ENCODE data around the gene ZNF618.

The ZNF618 gene

DNA sequence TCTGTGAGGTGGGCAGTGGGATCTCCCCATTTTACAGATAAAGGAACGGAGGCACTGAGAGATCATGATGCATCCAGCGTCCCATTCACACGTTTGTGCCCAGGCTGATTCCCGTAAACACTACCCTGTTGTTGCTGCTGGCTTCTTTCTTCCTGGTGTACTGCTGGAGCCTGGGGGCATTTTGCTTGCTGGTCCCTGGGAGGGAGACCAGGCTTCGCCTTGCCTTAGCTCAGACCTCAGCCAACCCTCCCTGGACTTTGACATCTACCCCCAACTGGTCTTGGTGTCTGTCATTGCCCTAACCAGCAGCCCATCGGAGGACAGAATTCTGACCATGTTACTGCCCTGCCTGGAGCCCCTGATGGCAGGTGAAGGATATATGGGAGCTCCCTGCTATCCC, 82.4 kb downstream of the ZNF618 start:
- DNase-seq (ENCODE audit: low read depth): no peak

DNA sequence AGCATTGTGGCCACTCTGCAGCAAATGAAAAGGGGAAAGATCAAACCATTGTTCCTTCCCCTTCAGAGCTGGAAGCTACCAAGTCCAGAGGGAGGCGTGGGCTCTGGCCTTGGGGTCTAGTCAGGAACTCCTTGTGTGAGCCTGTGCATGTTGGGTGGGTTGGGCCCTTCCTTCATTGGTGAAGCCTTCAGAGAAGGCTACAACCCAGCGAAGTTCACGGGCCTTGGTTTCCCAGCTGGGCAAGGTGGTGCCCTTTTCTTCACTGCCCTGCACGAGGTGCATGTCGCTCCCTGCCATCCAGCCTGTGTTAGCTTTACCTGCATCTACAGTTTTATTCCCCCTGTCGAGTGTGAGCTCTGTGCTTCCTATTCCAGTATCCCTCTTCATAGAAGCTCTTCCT, 84.7 kb downstream of the ZNF618 start:
- no peak for DNase-seq (ENCODE audit: low read depth)

DNA sequence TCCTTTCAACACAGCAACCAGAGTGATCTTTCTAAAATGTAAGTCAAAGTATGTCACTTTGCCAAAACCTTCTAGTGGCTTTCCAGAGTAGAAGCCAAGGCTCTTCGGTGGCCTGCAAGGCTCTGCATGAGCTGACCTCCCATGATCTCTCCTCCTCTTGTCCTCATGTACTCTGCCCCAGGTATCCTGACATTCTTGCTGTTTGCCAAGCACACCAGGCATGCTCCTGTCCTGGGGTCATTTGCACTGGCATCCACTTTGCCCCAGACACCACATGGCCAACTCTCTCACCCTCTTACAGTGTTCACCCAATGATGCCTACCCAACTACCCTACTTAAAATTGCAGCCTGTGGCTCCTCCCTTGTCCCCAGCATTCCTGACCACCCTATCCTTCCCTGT, 86.3 kb downstream of the ZNF618 start:
- no peak for DNase-seq (ENCODE audit: low read depth)

DNA sequence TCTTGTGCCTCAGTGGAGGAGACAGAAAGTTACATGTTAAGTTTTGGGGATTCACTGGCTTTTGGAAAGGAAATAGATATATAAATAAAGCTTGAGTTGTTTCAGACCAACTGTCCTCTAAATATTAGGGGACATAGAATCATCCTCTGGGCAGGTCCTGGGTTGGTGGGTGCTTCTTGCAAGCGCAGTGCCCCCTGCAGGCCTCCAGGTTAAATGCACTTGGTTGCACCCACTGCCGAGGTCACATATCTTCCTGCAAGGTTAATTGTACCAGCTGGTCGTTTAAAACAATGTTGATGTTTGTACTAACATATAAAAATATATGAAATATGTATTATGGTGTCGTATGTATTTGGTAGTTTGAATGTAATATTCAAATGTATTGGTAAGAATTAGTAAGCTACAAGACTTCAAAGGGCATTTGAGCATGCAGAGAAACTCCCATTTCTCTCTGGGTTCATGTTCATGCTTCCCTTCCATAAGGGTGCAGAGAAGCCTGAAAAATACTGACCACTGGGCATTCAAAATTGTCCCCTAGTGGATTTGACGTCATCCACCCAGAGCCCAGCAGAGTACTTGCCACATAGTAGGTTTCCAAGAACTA, 87.0 kb downstream of the ZNF618 start:
- DNase-seq (ENCODE audit: low read depth): no peak

DNA sequence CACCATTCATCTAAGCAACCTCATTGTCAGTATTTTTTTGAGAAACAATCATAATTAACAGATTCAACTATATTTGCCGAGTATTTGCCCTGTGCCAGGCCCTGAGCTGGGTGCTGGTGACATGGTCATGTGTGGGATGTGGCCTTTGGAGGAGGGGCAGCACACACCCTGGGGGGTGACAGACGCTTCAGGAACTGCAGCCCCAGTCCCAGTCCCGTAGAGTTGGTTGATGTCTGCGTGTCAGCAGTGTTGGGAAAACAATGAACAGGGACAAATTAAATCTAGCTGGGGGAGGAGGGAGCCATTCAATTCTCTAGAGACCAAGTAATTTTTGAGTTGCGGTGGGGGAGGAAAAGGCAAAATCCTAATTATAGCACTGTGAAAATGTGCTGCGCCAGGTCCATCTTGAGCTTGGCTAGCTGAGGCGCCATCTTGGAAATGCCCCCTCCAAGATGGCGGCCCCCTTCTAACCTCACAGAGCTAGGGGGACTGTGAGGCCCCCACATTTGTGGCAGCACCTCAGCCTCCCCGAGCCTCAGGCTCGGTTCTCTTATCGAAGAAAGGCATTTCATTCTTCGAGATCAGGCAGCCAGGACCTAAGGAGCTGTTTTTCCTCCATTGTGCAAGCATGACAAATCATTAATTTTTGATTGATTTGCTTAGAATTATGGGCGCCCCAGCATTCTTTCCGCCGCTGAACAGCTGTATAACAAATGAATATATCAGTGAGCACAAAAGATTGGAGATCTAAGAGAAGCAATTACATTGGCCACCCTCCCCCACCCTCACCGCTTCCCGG, 87.8 kb downstream of the ZNF618 start:
- no peak for DNase-seq (ENCODE audit: low read depth)

DNA sequence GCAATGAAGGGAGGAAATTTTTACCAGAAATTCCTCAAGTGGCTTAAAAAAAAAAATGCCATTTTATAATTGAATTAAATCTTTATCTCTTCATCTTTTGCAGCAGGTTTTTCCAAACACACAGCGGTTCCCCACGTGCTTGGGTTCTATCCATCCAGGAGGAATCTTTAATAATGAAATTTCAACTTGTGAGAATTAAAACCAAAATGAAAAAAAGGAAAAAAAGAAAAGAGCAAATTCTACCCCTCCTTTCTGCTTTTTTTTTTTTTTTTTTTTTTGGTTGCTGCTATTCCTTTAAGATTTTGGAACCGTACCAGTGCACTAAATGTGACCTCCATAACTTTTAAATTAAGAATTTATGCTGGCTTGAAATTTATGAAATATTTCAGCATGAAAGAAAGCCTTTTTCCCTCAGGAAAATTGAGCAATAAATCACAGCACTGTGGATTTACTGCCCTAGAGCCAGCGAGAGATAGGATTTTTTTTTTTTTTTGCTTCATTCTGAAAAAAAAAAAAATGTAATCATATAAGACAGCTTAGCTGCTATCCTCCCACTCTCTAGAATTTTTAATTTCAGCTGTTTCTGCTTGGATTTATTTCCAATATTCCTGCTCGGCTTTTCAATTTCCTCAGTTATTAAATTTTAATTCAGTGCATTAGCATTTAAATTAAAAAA, 88.5 kb downstream of the ZNF618 start:
- no peak for DNase-seq (ENCODE audit: low read depth)

DNA sequence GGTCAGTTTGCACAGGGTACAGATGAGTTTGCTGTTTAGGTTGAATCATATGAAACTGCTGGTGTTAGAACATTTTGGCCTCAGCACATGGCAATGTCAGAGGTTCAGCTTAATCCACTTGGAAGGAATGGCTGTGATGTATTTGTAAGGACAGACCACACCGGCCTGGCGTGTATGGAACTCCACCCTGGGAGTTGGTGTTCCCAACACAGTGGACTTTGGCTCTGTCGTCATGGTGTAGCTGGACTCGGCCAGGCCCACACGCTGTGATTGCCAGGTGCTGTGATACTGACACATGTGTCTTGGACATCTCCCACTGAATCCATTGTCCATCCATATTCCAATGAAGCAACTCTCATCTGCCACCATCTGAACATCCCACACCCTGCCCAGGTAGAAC, 90.3 kb downstream of the ZNF618 start:
- DNase-seq (ENCODE audit: low read depth): no peak

DNA sequence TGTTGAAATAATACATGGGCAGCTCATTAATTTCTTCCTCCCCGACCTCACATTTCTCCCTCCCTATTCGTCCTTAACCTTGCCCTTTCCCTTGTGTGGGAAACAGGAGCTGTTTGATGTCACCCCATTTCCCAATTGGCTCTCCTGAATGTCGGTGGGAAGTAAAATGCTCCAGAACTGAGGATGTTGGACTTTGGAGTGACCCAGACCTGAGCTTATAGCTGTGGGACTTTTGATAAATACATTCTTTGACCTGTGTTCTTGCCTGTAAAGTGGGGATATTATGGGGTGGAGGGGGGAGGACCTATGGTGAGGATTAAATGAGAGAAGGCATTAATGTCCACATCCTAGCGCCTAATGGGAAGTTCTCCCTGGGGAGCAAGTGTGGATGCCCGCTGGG, 91.3 kb downstream of the ZNF618 start:
- no peak for DNase-seq (ENCODE audit: low read depth)

DNA sequence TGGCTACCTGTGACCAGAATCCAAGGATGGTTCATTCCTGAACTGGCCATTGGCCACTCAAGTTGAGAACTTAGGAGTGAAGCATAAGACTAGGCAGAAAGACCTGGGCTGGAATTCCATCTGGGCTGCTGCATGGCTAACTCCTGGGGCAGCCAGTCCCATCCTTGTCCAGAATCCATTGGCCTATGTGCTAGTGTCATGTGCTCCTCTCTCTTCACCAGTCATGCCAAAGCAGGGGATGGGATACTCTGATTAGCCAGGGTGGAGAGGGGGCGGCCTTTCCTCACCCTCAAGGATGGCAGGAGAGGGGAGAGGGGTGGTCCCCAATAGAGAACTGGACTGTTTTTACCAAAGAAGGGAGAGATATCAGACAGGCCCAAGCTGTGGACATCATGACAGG, 93.2 kb downstream of the ZNF618 start:
- no peak for DNase-seq (ENCODE audit: low read depth)

DNA sequence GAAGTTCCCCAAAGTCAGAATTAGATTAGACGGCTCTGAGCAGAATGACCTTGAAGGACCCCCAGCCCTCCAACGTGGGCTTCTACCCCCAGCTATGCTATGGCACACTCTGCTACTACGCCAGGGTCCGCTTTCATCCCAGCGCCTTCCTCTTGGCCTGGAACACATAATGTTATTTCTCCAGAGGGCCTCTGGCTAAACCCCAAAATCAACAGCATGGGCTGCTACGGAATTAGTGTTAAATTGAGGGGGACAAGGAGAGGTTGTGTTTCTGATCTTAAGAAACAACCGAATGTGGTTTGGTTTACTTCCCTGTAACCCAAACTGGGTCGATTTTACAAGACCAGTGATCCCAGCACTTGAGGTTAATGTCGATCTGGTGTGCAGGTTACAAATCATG, 97.1 kb downstream of the ZNF618 start:
- no peak for DNase-seq (ENCODE audit: low read depth)

DNA sequence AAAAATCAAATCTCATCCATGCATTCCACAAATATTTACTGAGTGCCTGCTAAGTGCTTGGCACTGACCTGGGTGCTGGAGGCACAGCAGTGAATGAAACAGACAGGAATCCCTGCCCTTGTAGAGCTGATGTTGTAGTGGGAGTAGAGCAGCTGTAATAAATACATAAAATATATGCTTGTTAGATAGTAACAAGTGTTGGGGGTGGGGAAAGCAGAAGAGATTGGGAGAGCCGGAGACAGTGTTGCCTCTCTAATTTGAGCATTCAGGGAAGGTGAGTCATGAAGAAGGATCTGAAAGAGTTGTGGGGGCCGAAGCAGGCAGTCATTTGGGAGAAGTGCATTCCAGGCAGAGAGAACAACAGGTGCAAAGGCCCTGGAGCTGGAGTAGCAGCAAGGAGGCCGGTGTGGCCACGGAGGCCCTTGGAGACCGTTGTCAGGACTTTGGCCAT, 97.9 kb downstream of the ZNF618 start:
- DNase-seq (ENCODE audit: low read depth): no peak

DNA sequence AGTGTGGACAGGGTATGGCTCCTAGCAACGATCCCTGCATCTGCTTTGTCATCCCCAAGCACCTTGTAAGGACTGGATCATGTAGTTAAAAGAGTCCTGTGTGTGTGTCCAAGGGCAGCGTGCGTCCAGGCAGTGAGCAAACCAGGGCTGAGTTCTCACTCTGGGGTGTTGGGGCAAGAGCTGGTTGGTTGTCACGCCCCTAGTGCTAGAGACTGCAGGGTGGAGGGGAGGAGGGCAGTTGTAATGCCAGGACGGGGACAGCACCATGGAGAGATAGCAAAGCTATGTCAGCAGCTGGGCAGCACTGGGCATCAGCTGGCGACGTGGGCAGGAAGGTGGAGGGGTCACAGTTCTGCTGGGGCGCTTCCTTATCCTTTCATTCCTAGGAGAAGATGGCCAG, 100.8 kb downstream of the ZNF618 start:
- DNase-seq (ENCODE audit: low read depth): no peak

DNA sequence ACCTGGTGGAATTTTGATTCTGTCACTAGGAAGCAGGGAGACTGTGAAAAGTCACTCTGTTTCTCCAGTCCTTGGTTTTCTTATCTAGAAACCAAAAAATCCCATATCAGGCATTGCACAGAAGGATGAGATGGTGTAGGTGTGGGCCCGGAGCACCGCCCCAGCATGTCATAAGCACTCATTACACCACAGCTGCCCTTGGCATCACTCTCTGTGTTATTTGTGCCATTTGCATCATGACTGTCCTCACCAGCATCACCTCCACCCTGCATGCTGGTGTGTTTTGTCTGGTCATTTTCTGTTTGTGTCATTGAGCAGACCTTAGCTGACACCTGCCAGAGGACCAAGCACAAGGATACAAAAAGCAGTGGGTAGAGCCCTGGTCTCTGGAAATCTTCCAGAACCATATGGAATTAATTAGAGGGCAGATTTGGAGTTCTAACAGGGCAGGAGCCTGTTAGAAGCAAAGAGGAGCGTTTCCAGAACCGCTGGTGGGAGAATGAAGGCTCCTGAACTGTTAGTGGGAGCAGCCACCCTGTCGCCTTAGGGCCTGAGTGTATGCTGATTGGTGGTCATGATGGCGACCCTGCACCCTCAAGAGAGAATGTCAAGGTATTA, 102.7 kb downstream of the ZNF618 start:
- no peak for DNase-seq (ENCODE audit: low read depth)

DNA sequence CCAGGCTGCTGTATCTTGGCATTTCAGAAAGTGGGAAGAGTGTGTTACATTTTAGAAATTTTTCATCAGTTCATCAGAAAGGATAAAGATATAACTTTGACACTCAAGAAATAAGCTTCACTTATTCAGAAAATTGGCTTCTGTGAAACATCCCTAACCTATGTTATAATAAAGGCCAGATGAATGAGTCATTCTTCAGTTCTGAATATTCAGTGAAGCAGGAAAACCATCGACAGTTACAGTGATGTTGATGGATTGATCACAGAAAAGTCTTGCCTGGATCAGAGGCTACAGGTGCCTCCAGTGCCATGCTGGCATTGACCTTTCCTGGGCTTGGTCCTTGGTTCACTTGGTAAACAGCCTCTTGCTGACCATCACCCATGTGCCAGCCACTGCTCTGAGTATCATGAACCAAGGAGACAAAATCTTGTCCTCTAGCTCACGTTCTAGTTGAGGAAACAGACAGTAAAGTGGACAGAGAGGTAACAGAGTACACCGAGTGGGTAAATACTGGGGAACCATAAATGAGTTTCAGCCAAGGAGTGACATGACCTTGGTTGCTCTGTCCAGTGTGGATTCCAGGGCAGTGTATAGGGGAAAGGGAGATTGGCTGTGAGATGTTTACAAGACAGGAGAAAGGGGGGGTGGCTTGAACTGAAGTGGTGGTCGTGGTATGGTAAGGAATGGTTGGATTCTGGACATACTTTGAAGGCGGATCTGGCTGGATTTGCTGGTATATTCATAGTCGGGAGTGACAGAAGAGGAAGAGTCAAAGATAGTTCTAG, 103.4 kb downstream of the ZNF618 start:
- DNase-seq (ENCODE audit: low read depth): no peak

DNA sequence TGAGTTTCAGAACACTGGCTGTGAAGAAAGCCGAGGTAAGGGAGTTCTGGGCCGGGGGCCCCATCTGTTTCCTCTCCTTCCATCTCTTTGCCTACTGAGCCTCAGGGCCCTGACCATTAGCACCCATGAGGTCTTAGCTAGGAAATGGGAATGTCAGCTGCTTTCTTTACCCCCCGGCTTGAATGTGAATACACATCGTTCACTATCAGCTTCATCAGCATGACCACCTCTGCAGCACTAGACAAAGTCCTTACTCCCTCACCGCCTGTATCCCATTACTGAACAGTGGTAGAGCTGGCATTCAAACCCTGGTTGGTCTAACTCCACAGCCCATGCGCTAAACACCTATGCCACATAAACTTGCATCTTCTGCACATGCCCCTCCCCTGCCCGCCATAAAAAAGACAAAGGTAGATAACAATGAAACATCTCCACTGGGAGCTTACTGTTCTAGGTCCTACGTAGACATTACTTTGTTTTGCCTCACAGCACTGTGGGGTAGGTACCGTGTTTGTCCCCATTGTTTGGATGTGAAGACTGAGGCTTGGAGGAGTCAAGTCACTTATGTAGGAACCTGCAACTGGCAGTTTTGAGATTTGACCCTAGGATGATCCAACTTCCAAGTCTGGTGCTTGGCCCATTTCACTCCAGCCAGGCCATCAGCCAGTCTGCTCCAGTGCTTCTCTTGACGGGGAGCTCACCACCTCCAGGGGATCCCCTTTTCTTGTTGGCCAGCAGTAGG, 108.7 kb downstream of the ZNF618 start:
- no peak for DNase-seq (ENCODE audit: low read depth)

DNA sequence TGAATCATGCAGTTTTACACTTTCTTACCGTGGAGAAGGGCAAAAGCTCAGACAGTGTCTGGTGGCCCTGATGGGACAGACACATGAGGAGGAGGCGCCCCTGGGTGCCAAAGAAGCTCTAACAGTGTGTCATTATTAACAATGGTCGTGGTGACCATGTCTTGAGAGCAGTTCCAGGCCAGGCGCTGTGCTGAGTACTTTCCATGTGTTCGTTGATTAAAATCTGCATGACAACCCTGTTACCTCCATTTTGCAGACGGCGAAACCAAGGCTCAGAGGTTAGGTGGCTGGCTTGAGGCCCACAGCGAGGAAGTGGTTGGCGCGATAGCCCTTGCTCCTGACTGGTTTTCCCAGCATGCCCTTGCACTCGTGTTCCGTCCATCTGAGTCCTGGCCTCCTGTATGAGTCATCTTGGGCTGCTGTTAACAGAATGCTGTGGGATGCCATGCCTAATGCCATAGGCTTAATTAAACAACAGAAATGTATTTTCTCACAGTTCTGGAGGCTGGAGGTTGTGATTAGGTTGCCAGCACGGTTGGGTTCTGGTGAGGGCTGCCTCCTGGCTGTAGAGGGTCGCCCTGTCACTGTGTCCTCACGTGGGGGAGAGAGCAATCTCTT, 110.0 kb downstream of the ZNF618 start:
- no peak for DNase-seq (ENCODE audit: low read depth)

DNA sequence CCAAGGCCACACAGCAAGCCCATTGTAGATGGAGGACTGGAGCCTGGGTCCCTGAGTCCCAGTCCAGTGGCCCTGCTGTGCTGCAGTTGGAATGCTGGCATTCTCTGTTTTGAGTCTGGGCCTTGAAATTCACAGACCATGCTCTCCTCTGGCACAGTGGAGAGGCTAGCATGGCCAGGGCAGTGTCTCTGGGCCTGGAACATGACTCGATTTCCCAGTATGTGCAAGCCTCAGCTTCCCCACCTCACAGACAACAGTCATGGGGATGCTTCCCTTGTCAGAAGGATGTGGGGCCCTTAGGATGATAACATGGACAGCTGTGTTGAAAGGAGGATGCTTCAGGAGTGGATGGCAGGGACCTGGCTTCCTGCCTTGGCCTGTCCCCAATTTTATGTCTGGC, 110.8 kb downstream of the ZNF618 start:
- no peak for DNase-seq (ENCODE audit: low read depth)

DNA sequence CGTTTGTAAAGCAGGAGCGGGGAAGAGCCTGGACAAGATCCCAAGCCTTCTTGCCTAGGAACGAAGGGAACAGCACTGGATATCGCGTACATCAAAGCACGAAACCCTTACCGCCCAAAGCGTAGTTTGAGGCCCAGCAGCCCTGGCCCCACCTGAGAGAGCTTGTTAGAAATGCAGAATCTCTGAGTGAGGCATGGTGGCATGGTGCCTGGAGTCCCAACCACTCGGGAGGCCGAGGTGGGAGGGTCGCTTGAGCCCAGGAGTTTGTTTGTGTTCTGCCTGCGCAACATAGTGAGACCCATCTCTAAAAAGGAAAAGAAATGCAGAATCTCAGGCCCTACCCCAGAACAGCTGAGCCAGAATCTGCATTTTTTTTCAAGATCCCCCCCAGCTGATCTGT, 111.4 kb downstream of the ZNF618 start:
- DNase-seq (ENCODE audit: low read depth): no peak

DNA sequence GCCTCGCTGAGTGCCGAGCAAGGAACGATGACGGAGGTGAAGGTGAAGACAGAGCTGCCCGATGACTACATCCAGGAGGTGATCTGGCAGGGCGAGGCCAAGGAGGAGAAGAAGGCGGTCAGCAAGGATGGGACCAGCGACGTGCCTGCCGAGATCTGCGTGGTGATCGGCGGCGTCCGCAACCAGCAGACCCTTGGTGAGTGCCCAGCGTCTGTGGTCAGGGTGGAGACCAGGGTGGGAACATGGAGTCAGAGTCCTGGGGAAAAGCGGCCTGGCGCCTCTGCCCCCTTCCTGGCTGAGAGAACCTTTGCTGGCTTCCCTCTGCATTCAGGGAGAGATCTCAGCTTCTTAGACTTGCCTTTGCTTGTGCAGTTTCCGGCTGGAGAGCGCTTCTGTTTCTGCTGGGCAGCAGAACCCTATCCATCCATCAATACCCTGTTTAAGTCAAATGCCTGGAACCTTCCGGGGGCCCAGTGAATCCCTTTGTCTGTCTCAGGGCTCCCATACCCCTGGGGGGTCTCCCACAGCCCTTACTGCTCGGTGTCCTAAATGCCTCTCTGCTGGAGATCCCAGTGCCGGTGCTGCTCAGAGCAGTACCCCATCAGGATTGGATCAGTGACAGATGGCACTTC, 112.4 kb downstream of the ZNF618 start:
- DNase-seq (ENCODE audit: low read depth): no peak

DNA sequence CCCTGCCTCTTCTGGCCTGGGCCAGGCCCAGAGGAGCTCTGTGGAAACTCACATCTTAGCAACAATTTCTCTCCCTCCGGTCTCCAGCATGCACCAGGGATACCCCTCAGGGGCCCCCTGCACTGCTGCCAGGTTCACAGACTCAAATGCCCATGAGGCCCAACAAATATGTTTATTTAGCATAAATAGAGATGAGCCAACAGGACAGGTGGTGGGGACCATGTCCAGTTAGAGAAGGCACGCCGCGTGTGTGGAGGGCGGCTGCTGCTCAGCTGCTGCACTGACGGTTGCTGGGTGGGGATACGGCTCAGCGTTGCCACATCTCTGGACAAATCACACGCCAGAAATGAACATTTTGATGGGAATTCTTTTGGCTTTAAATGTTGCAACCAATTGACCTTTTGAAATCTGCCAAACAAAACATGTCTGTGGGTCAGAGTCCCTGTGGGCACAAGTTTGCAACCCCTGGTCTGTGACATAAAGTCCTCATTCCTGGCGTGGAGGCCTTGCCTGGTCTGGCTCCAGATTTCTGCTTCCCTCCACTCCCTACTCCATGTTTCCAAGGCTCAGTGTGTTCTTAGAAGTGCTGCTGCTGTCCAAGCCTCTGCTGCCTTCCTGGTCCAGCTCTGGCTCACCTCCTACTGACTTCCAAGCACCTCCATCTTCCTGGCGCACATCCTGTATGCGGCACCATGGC, 113.1 kb downstream of the ZNF618 start:
- DNase-seq (ENCODE audit: low read depth): no peak
